GM21381 (cell line): Measurements from ENCODE around the gene CNTRL.
"Not testable (repeated sequence)": the region's sequence is repeated elsewhere in the genome, so short reads cannot be mapped to it uniquely, and the experiment has no call there.

Source experiments
- ATAC-seq: cut with Tn5 transposase; IDR thresholded peaks from one replicate; pipeline ENCODE4 v1.9.1; 2021; ENCODE audit warnings: mild to moderate bottlenecking, moderate library complexity; ENCODE audit not compliant: unreplicated experiment

The CNTRL gene

GRCh38 chr9:121129384-121129783 lies 54.6 kb downstream of the CNTRL start:
- not testable (repeated sequence) for ATAC-seq

GRCh38 chr9:121133104-121133816 lies 58.5 kb downstream of the CNTRL start:
- no peak for ATAC-seq

- no peak for ATAC-seq
Observed at GRCh38 chr9:121135642-121136041, 60.9 kb downstream of the CNTRL start.

GRCh38 chr9:121138561-121138960 lies 63.8 kb downstream of the CNTRL start:
- ATAC-seq: no peak

GRCh38 chr9:121138973-121139372 lies 64.2 kb downstream of the CNTRL start:
- ATAC-seq: no peak

GRCh38 chr9:121140162-121140561 lies 65.4 kb downstream of the CNTRL start:
- ATAC-seq: no peak

- ATAC-seq: no peak
Observed at GRCh38 chr9:121141306-121141705, 66.6 kb downstream of the CNTRL start.

GRCh38 chr9:121141706-121142105 lies 67.0 kb downstream of the CNTRL start:
- no peak for ATAC-seq

GRCh38 chr9:121143771-121144170 lies 69.0 kb downstream of the CNTRL start:
- no peak for ATAC-seq

- ATAC-seq: no peak
Observed at GRCh38 chr9:121144482-121144881, 69.7 kb downstream of the CNTRL start.

- no peak for ATAC-seq
Observed at GRCh38 chr9:121150188-121150587, 75.4 kb downstream of the CNTRL start.

- no peak for ATAC-seq
Observed at GRCh38 chr9:121153642-121154041, 78.9 kb downstream of the CNTRL start.

GRCh38 chr9:121154782-121155181 lies 80.0 kb downstream of the CNTRL start:
- no peak for ATAC-seq

- ATAC-seq: peak; percentile 72
Observed at GRCh38 chr9:121156263-121156731, 81.5 kb downstream of the CNTRL start.

- ATAC-seq: no peak
Observed at GRCh38 chr9:121157939-121158338, 83.2 kb downstream of the CNTRL start.

GRCh38 chr9:121160025-121160424 lies 85.3 kb downstream of the CNTRL start:
- no peak for ATAC-seq

GRCh38 chr9:121168052-121168451 lies 93.3 kb downstream of the CNTRL start:
- no peak for ATAC-seq

GRCh38 chr9:121169094-121169601 lies 94.4 kb downstream of the CNTRL start:
- no peak for ATAC-seq

- ATAC-seq: no peak
Observed at GRCh38 chr9:121171236-121171635, 96.5 kb downstream of the CNTRL start.

GRCh38 chr9:121172726-121173487 lies 98.2 kb downstream of the CNTRL start:
- ATAC-seq: no peak

GRCh38 chr9:121173501-121173900 lies 98.7 kb downstream of the CNTRL start:
- no peak for ATAC-seq
